Gastroesophageal sphincter (tissue), 3 donors: ENCODE results near the gene TDRKH.

Experiments used
- CTCF ChIP-seq, 4 experiments: fragments of 200-600 bp in 2 of 4; fragments of 450-650 bp in 2 of 4; sonication (generic) in 1 of 4; IDR thresholded peaks; one replicate each; pipeline ENCODE4 v1.5.1; 2017 to 2019; ENCODE audit warnings: antibody characterized with exemption in 4 of 4, mild to moderate bottlenecking in 2 of 4, moderate library complexity in 2 of 4
- EP300 ChIP-seq: sonication (generic); formaldehyde crosslinking; IDR thresholded peaks from one replicate; pipeline ENCODE4 v1.6.1; 2017; ENCODE audit warnings: antibody characterized with exemption, mild to moderate bottlenecking
- POLR2A ChIP-seq, 2 donors: fragments of 450-650 bp; IDR thresholded peaks; one replicate each; pipeline ENCODE4 v1.6.1; 2017; ENCODE audit warnings: antibody characterized with exemption in 2 of 2, mild to moderate bottlenecking in 2 of 2, moderate library complexity in 1 of 2
- POLR2AphosphoS5 ChIP-seq: sonication (generic); formaldehyde crosslinking; IDR thresholded peaks from one replicate; pipeline ENCODE4 v1.6.1; 2017; ENCODE audit warnings: antibody characterized with exemption

GRCh38 chr1:151817353-151817730, 27.0 kb upstream of the TDRKH start:
- TF ChIP-seq POLR2AphosphoS5 (no peak), CTCF (IDR thresholded peaks at IDR 0.05) (no peak), EP300 (no peak), POLR2A (IDR thresholded peaks at IDR 0.05) (no peak)
